Natural killer cell (primary cell): ENCODE data around the gene MFAP4. TPM values are rescaled to one million over a fixed set of nuclear protein-coding genes. Genes with fewer than 3 reads are reported as not detected.

ENCODE experiments used
- ATAC-seq, 3 donors: fragments of 150-1000 bp in 2 of 3; fragments of 200-7000 bp in 1 of 3; cut with Tn5 transposase; 1 replicate in 1 of 3; 2 replicates in 2 of 3; pipeline ENCODE4 v1.10.0; 2021; ENCODE audit warnings: mild to moderate bottlenecking in 2 of 3, moderate library complexity in 2 of 3
- DNase-seq, 2 donors: peaks; one replicate each; pipeline versions ENCODE4 v3.0.0 to v3.0.0-alpha.2; 2013 to 2021; ENCODE audit warnings: mixed read lengths in 1 of 2
- H3K27ac ChIP-seq: one replicate; pipeline ENCODE4 v1.5.1; 2013; ENCODE audit warnings: mild to moderate bottlenecking, low read length
- H3K27me3 ChIP-seq: one replicate; pipeline ENCODE4 v1.6.1; 2013; ENCODE audit warnings: low read length; ENCODE audit not compliant: control insufficient read depth, insufficient read depth
- H3K36me3 ChIP-seq: one replicate; pipeline ENCODE4 v1.6.1; 2013; ENCODE audit warnings: low read length; ENCODE audit not compliant: control insufficient read depth, insufficient read depth
- H3K4me1 ChIP-seq: one replicate; pipeline ENCODE4 v1.6.1; 2013; ENCODE audit warnings: low read length; ENCODE audit not compliant: control insufficient read depth, insufficient read depth
- H3K4me3 ChIP-seq: one replicate; pipeline ENCODE4 v1.5.1; 2013; ENCODE audit warnings: low read length
- H3K9me3 ChIP-seq: one replicate; pipeline ENCODE4 v1.6.1; 2013; ENCODE audit warnings: low read length; ENCODE audit not compliant: control insufficient read depth, insufficient read depth
- H3K27ac Mint-ChIP-seq, 2 donors: one replicate each; pipeline ENCODE4 v1.8.0; 2022; ENCODE audit warnings: mild to moderate bottlenecking in 2 of 2, mixed read lengths in 2 of 2, moderate library complexity in 1 of 2
- H3K27me3 Mint-ChIP-seq, 2 donors: one replicate each; pipeline ENCODE4 v1.8.0; 2022; ENCODE audit warnings: low read depth in 2 of 2, mixed read lengths in 2 of 2
- H3K36me3 Mint-ChIP-seq: one replicate; pipeline ENCODE4 v1.8.0; 2022; ENCODE audit warnings: mixed read lengths
- H3K4me1 Mint-ChIP-seq, 2 donors: one replicate each; pipeline ENCODE4 v1.8.0; 2022; ENCODE audit warnings: mixed read lengths in 2 of 2
- H3K4me3 Mint-ChIP-seq: one replicate; pipeline ENCODE4 v1.8.0; 2022; ENCODE audit warnings: mild to moderate bottlenecking, moderate library complexity, mixed read lengths
- H3K9me3 Mint-ChIP-seq, 2 donors: one replicate each; pipeline ENCODE4 v1.8.0; 2022; ENCODE audit warnings: mixed read lengths in 2 of 2
- WGBS: methylation state at CpG from one replicate; pipeline ENCODE4 v1.1.7; 2013; ENCODE audit warnings: missing lambda C conversion rate; ENCODE audit not compliant: insufficient coverage; 5-methylcytosine and 5-hydroxymethylcytosine counted together
- intact Hi-C: fragments of 100-400 bp; cut with micrococcal nuclease; formaldehyde crosslinking; loops from one replicate; pipeline ENCODE4 v1.14.2; 2022
- total RNA-seq, 4 donors: library from RNA; stranded (reverse); fragments of 120-200 nt in 1 of 4; gene quantifications; one replicate each; pipeline versions ENCODE4 v1.2.3 to v1.2.4, GENCODE V29; 2013 to 2022
- TF ChIP-seq, protein P1 (sequence below): fragments of 200-600 bp; IDR thresholded peaks from one replicate; pipeline ENCODE4 v1.8.0; 2022; ENCODE audit warnings: antibody characterized with exemption

The MFAP4 gene
- total RNA-seq, 3 donors from 2014 or later (not counting 1 experiment from before 2014, with no cell fraction given), result not detected

DNA sequence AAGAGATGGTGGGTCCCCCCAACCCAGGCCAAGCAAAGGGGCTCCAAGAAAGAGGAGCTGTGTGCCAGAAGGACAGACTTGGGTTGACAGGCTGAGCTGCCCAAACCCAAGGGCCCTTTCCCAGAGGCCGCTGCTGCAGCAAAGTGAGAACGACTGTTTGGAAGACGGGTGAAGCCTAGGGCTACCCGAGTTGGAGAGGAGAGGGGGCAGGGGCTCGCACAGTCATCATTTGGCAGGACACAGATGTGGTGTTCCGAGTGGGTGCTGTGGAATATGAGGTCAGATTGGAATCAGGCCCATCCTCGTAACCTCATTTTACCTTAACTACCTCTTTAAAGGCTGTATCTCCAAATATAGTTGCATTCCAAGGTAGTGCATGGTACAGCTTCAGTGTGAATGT lies 5.3 kb upstream of the MFAP4 start:
- ATAC-seq (no peak), DNase-seq (no peak)
- WGBS, result 91% methylated on average over 7 of the region's 7 CpGs
- Mint-ChIP-seq H3K27me3 (peaks cover 0 to 7% of the 10 kb centered on the region in 2 donors), H3K9me3 (no peaks in the 10 kb centered on the region), H3K4me3 (no peak overlapping the region), H3K27ac (no peak overlapping the region), H3K4me1 (peaks cover 0 to 9% of the 10 kb centered on the region in 2 donors), H3K36me3 (no peaks in the 10 kb centered on the region)
- Histone ChIP-seq H3K4me1 (peaks cover 2% of the 10 kb centered on the region), H3K36me3 (no peaks in the 10 kb centered on the region), H3K9me3 (no peaks in the 10 kb centered on the region), H3K4me3 (no peak overlapping the region), H3K27ac (no peak overlapping the region), H3K27me3 (peaks cover 3% of the 10 kb centered on the region)
- TF ChIP-seq, protein P1, sequence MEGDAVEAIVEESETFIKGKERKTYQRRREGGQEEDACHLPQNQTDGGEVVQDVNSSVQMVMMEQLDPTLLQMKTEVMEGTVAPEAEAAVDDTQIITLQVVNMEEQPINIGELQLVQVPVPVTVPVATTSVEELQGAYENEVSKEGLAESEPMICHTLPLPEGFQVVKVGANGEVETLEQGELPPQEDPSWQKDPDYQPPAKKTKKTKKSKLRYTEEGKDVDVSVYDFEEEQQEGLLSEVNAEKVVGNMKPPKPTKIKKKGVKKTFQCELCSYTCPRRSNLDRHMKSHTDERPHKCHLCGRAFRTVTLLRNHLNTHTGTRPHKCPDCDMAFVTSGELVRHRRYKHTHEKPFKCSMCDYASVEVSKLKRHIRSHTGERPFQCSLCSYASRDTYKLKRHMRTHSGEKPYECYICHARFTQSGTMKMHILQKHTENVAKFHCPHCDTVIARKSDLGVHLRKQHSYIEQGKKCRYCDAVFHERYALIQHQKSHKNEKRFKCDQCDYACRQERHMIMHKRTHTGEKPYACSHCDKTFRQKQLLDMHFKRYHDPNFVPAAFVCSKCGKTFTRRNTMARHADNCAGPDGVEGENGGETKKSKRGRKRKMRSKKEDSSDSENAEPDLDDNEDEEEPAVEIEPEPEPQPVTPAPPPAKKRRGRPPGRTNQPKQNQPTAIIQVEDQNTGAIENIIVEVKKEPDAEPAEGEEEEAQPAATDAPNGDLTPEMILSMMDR, result no peak
- intact Hi-C loops, result no loop called here

- peaks cover 3% of the 10 kb centered on the region for H3K27me3 ChIP-seq
- TF ChIP-seq, protein P1, result no peak
- intact Hi-C loops, result no loop called here
- no peak overlapping the region for H3K4me3 Mint-ChIP-seq
- H3K4me3 ChIP-seq, result no peak overlapping the region
- H3K27ac Mint-ChIP-seq, result no peak overlapping the region
- H3K36me3 Mint-ChIP-seq, result no peaks in the 10 kb centered on the region
- H3K27ac ChIP-seq, result no peak overlapping the region
- no peaks in the 10 kb centered on the region for H3K9me3 Mint-ChIP-seq
- no peaks in the 10 kb centered on the region for H3K9me3 ChIP-seq
- 93% methylated on average over 6 of the region's 7 CpGs for WGBS
- H3K27me3 Mint-ChIP-seq, result peaks cover 0 to 3% of the 10 kb centered on the region in 2 donors
- H3K36me3 ChIP-seq, result no peaks in the 10 kb centered on the region
- no peak for ATAC-seq
- DNase-seq, result no peak
- peaks cover 9% of the 10 kb centered on the region for H3K4me1 ChIP-seq
- H3K4me1 Mint-ChIP-seq, result peaks cover 0 to 14% of the 10 kb centered on the region in 2 donors
Measured at GRCh38 chr17:19391432-19391831, 4.4 kb upstream of the MFAP4 start.

GRCh38 chr17:19390951-19391350 lies 4.0 kb upstream of the MFAP4 start:
- no peak for DNase-seq

More at GRCh38 chr17:19390951-19391350, 4.0 kb upstream of the MFAP4 start:
- H3K27me3 ChIP-seq, result peaks cover 3% of the 10 kb centered on the region
- no peaks in the 10 kb centered on the region for H3K9me3 Mint-ChIP-seq
- no peak overlapping the region for H3K27ac ChIP-seq
- peaks cover 0 to 18% of the 10 kb centered on the region in 2 donors for H3K4me1 Mint-ChIP-seq
- peaks cover 13% of the 10 kb centered on the region for H3K4me1 ChIP-seq
- intact Hi-C loops, result no loop called here
- H3K36me3 Mint-ChIP-seq, result no peaks in the 10 kb centered on the region
- no peaks in the 10 kb centered on the region for H3K9me3 ChIP-seq
- H3K27ac Mint-ChIP-seq, result no peak overlapping the region
- TF ChIP-seq, protein P1, result no peak
- H3K4me3 Mint-ChIP-seq, result no peak overlapping the region
- peaks cover 0 to 3% of the 10 kb centered on the region in 2 donors for H3K27me3 Mint-ChIP-seq
- no peak overlapping the region for H3K4me3 ChIP-seq
- H3K36me3 ChIP-seq, result no peaks in the 10 kb centered on the region
- no peak for ATAC-seq
- 93% methylated on average over 2 of the region's 2 CpGs for WGBS
